GM12878 (cell line): ENCODE measurements around the gene GRIP2. TPM values are rescaled to one million over a fixed set of nuclear protein-coding genes. Genes with fewer than 3 reads are reported as not detected.

Experiments used
- ATAC-seq: fragments of 200-7000 bp; cut with Tn5 transposase; 3 replicates; pipeline ENCODE4 v1.9.1; 2020; ENCODE audit warnings: mild to moderate bottlenecking, moderate library complexity
- BruUV-seq: library from RNA; stranded (reverse); fragments of 400-500 nt; replicated peaks from 2 replicates; lab custom pipeline; 2021; lab: Mats Ljungman, UMichigan
- CTCF ChIA-PET: fragments of 300-600 bp; sonication (Branson Sonifier 250); formaldehyde crosslinking; extraction: SDS; loops from one replicate; lab custom pipeline; 2021; ENCODE audit warnings: inconsistent platforms; lab: Yijun Ruan, JAX
- POLR2A ChIA-PET: fragments of 350-600 bp; formaldehyde crosslinking; extraction: SDS; loops from one replicate; lab custom pipeline; 2021; ENCODE audit warnings: inconsistent platforms; lab: Charles Lee
- RAD21 ChIA-PET: fragments of 300-600 bp; sonication (Branson Sonifier 250); formaldehyde crosslinking; loops from one replicate; lab custom pipeline; 2023; ENCODE audit warnings: antibody characterized with exemption; ENCODE audit not compliant: unreplicated experiment; lab: Charles Lee
- SMC1A ChIA-PET: fragments of 300-600 bp; sonication (Branson Sonifier 250); formaldehyde crosslinking; loops from one replicate; lab custom pipeline; 2023; ENCODE audit not compliant: unreplicated experiment, uncharacterized antibody; lab: Charles Lee
- DNase-seq: peaks from one replicate; pipeline ENCODE4 v3.0.0-alpha.2; 2011; ENCODE audit warnings: low read depth, low spot score
- FAIRE-seq: peaks from 3 replicates; lab custom pipeline; 2011; peaks lifted over from hg19 to GRCh38; lab: Jason Lieb, UNC
- H2AFZ ChIP-seq: 2 replicates; pipeline ENCODE4 v1.6.0; 2011; ENCODE audit warnings: low read depth, low read length, control low read depth; ENCODE audit not compliant: control insufficient read depth
- H3K27ac ChIP-seq: 2 replicates; pipeline ENCODE4 v1.5.1; 2011; ENCODE audit warnings: control low read depth; ENCODE audit not compliant: control insufficient read depth, insufficient read depth
- H3K27me3 ChIP-seq, 2 experiments: replicated peaks in 1 of 2; 2 replicates each; pipeline versions ENCODE4 v1.6.0 to v1.6.1; 2011; ENCODE audit warnings: low read length in 1 of 2; ENCODE audit not compliant: control insufficient read depth in 2 of 2, insufficient read depth in 2 of 2
- H3K36me3 ChIP-seq, 2 experiments: 2 replicates each; pipeline ENCODE4 v1.5.1; 2011; ENCODE audit warnings: low read length in 1 of 2; ENCODE audit not compliant: control insufficient read depth in 2 of 2, insufficient read depth in 2 of 2
- H3K4me1 ChIP-seq: 2 replicates; pipeline ENCODE4 v1.6.1; 2011; ENCODE audit warnings: mild to moderate bottlenecking, low read length, moderate library complexity, mixed read lengths; ENCODE audit not compliant: control insufficient read depth, insufficient read depth
- H3K4me2 ChIP-seq: 2 replicates; pipeline ENCODE4 v1.6.0; 2011; ENCODE audit warnings: control low read depth; ENCODE audit not compliant: control insufficient read depth, insufficient read depth
- H3K4me3 ChIP-seq: fragments of 200-600 bp; sonication (generic); 2 replicates; pipeline ENCODE4 v1.5.1; 2016
- H3K79me2 ChIP-seq: 2 replicates; pipeline ENCODE4 v1.6.0; 2011; ENCODE audit warnings: low read length; ENCODE audit not compliant: control insufficient read depth, insufficient read depth
- H3K9ac ChIP-seq: 2 replicates; pipeline ENCODE4 v1.8.0; 2011; ENCODE audit warnings: low read length, control low read depth, mixed read lengths; ENCODE audit not compliant: control insufficient read depth, insufficient read depth
- H3K9me3 ChIP-seq: replicated peaks from 3 replicates; pipeline ENCODE4 v1.5.1; 2011; ENCODE audit warnings: mild to moderate bottlenecking, low read length; ENCODE audit not compliant: control insufficient read depth, insufficient read depth
- H4K20me1 ChIP-seq: 2 replicates; pipeline ENCODE4 v1.6.0; 2011; ENCODE audit not compliant: control insufficient read depth, insufficient read depth
- CHD2 ChIP-seq: IDR thresholded peaks from 2 replicates; pipeline ENCODE4 v1.6.1; 2011; ENCODE audit warnings: low read depth, low read length, improper control_type of control experiment, borderline replicate concordance
- HDAC2 ChIP-seq: fragments of 200-600 bp; sonication (generic); IDR thresholded peaks from 2 replicates; pipeline ENCODE4 v1.6.1; 2017
- MTA2 ChIP-seq: fragments of 450-650 bp; IDR thresholded peaks from 2 replicates; pipeline ENCODE4 v1.6.1; 2016; ENCODE audit warnings: low read depth, mild to moderate bottlenecking, moderate library complexity
- MXI1 ChIP-seq: fragments of 150-350 bp; IDR thresholded peaks from 2 replicates; pipeline ENCODE4 v1.6.1; 2011; ENCODE audit warnings: low read depth, mild to moderate bottlenecking, inconsistent platforms, low read length, improper control_type of control experiment
- NFIC ChIP-seq: IDR thresholded peaks from 2 replicates; pipeline ENCODE4 v1.6.1; 2012; ENCODE audit warnings: low read depth, mild to moderate bottlenecking, inconsistent platforms, low read length, moderate library complexity
- RFX5 ChIP-seq: IDR thresholded peaks from 2 replicates; pipeline ENCODE4 v1.6.1; 2011; ENCODE audit warnings: low read depth, low read length, improper control_type of control experiment
- YBX1 ChIP-seq: fragments of 450-650 bp; IDR thresholded peaks from 2 replicates; pipeline ENCODE4 v1.6.1; 2016; ENCODE audit warnings: antibody characterized with exemption
- WGBS: methylation state at CpG from one replicate; pipeline ENCODE4 v1.1.6; 2016; ENCODE audit warnings: low lambda C conversion rate; ENCODE audit not compliant: insufficient replicate concordance, insufficient coverage; ENCODE audit errors: missing lambda C conversion rate; 5-methylcytosine and 5-hydroxymethylcytosine counted together
- in situ Hi-C: fragments of 300-500 bp; cut with MboI; formaldehyde crosslinking; loops from 9 replicates; pipeline ENCODE4 v1.14.3; 2018; ENCODE audit warnings: mixed read lengths
- intact Hi-C: fragments of 100-400 bp; cut with micrococcal nuclease; formaldehyde crosslinking; loops from one replicate; pipeline ENCODE4 v1.14.2; 2022; ENCODE audit not compliant: unreplicated experiment
- polyA plus RNA-seq, 11 experiments: library from polyadenylated mRNA; depleted of rRNA in 4 of 11; unstranded in 6 of 11; stranded (reverse) in 5 of 11; fragments of >200 nt; fragmentation: Nextera tagmentation in 4 of 11; fragmentation: Illumina TruSeq in 1 of 11; extraction: Ambion mirVana in 4 of 11; extraction: Trizol in 1 of 11; gene quantifications; 1 replicate in 1 of 11; 2 replicates in 10 of 11; pipeline versions ENCODE4 v1.2.1 to v1.2.3, GENCODE V29; 2011 to 2016; ENCODE audit warnings: inconsistent platforms in 2 of 11, missing spikeins in 2 of 11, low read depth in 1 of 11
- total RNA-seq, 4 experiments: library from RNA; depleted of rRNA in 3 of 4; stranded (reverse); fragments of >200 nt in 3 of 4; fragmentation: Illumina TruSeq in 1 of 4; extraction: Trizol in 1 of 4; gene quantifications; 2 replicates each; pipeline versions ENCODE4 v1.2.1 to v1.2.3, GENCODE V29; 2013 to 2021
- TF ChIP-seq, protein P1 (sequence below): IDR thresholded peaks from 2 replicates; pipeline ENCODE4 v1.6.1; 2012; ENCODE audit warnings: mild to moderate bottlenecking, low read depth, low read length

Gene GRIP2
- total and polyA plus RNA-seq, 10 of the 15 experiments (the other 5 are each of a cell fraction or from before 2014, with no cell fraction given) = not detected

- Histone ChIP-seq H3K4me2 (no peak overlapping the region), H3K27me3 (peaks cover 3 to 6% of the 10 kb centered on the region in 2 experiments), H3K4me1 (no peaks in the 10 kb centered on the region), H4K20me1 (no peaks in the 10 kb centered on the region), H3K9me3 (no peaks in the 10 kb centered on the region), H3K27ac (no peak overlapping the region), H3K4me3 (no peak overlapping the region), H3K36me3 (no peaks in the 10 kb centered on the region), H2AFZ (no peak overlapping the region), H3K79me2 (no peaks in the 10 kb centered on the region), H3K9ac (no peak overlapping the region)
- RAD21 ChIA-PET = no interaction called here
- POLR2A ChIA-PET = no interaction called here
- no peak for FAIRE-seq
- SMC1A ChIA-PET = no interaction called here
- no peak for ATAC-seq
- intact Hi-C loops (no loop called here), in situ Hi-C loops (no loop called here)
- DNase-seq = no peak
- WGBS = 0% methylated on average over 4 of the region's 4 CpGs
- no peak for TF ChIP-seq MTA2
- no peak for TF ChIP-seq NFIC
- TF ChIP-seq MXI1 = no peak
- TF ChIP-seq, protein P1, sequence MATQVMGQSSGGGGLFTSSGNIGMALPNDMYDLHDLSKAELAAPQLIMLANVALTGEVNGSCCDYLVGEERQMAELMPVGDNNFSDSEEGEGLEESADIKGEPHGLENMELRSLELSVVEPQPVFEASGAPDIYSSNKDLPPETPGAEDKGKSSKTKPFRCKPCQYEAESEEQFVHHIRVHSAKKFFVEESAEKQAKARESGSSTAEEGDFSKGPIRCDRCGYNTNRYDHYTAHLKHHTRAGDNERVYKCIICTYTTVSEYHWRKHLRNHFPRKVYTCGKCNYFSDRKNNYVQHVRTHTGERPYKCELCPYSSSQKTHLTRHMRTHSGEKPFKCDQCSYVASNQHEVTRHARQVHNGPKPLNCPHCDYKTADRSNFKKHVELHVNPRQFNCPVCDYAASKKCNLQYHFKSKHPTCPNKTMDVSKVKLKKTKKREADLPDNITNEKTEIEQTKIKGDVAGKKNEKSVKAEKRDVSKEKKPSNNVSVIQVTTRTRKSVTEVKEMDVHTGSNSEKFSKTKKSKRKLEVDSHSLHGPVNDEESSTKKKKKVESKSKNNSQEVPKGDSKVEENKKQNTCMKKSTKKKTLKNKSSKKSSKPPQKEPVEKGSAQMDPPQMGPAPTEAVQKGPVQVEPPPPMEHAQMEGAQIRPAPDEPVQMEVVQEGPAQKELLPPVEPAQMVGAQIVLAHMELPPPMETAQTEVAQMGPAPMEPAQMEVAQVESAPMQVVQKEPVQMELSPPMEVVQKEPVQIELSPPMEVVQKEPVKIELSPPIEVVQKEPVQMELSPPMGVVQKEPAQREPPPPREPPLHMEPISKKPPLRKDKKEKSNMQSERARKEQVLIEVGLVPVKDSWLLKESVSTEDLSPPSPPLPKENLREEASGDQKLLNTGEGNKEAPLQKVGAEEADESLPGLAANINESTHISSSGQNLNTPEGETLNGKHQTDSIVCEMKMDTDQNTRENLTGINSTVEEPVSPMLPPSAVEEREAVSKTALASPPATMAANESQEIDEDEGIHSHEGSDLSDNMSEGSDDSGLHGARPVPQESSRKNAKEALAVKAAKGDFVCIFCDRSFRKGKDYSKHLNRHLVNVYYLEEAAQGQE = no peak
- TF ChIP-seq HDAC2 = no peak
- no peak for TF ChIP-seq CHD2
- TF ChIP-seq RFX5 = no peak
- TF ChIP-seq YBX1 = no peak
- no TSS peak for BruUV-seq
- CTCF ChIA-PET = interaction anchor here (1.1 kb wide), 1 partner anchor 50 kb away, joined by 3 read pairs; no protein-coding TSS in a partner anchor
Observed at GRCh38 chr3:14582045-14582410, 41.9 kb upstream of the GRIP2 start.
